GM18520 (cell line): Measurements from ENCODE around the gene SNAPC1.
A peak's percentile ranks its signal among the peaks of the same experiment; 100 is the strongest.

Experiments
- ATAC-seq: cut with Tn5 transposase; IDR thresholded peaks from one replicate; pipeline ENCODE4 v1.9.1; 2021; ENCODE audit not compliant: unreplicated experiment

Gene SNAPC1

DNA sequence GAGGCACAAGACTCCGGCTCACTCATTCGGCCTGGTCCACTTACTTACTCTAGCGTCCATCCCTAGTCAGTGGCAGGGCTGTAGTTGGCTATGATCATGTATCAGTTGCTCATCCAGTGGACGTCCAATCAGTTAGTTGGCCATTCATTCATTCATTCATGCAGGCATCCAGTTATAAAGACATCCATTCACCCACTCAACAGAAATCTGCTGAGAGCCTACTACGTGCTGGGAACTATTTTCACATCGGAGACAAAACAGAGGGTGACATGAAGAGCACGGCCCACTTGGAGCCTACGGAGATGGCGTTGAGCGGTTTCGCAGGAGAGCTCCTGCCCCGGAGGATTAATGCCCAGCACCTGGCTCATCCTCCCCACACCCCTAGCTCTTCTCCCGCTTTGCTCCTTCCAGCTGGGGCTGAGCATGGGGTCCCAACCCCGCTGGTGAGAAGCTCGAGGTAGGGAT is 49.7 kb downstream of the SNAPC1 start:
- no peak for ATAC-seq

DNA sequence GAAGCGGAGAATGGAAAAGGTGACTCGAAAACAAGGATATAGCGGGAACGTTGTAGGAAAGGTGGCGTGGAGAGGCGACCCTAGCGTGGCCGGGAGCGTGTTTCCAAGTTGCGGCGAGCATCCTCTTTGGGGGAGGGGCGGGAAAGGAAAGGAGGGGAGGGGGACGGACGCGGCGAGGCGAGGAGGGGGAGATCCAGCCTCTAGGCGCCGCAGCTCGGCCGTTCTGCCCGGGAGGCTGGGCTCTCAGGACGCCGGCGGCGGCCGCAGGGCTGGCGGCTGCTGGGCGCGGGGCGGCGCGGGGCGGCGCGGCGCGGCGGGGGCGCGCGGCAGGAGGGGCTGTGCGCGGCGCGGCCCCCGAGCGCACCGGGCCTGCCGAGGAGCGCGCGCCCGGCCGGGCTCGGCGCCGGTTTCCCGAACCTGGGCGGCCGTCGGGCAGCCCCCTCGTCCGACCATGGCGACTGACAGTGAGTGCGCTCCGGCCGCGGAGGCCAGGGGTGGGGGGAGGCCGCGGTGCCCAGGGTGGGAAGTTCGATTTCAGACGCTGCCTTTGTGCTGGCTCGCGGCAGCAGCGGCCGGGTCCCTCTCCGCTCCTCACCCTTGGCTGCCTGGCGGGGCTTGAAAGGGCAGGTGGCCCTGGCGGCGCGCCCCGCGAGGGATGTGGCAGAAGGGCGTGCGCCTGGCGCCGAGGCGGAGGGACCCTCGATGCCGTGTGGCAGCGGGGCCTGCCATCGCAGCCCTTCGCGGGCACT is 50.3 kb downstream of the SNAPC1 start, which contains the start of gene SYT16:
SYT16 (plus strand) TSS at position 357 of the 749 bp plus-strand sequence.
- no peak for ATAC-seq

DNA sequence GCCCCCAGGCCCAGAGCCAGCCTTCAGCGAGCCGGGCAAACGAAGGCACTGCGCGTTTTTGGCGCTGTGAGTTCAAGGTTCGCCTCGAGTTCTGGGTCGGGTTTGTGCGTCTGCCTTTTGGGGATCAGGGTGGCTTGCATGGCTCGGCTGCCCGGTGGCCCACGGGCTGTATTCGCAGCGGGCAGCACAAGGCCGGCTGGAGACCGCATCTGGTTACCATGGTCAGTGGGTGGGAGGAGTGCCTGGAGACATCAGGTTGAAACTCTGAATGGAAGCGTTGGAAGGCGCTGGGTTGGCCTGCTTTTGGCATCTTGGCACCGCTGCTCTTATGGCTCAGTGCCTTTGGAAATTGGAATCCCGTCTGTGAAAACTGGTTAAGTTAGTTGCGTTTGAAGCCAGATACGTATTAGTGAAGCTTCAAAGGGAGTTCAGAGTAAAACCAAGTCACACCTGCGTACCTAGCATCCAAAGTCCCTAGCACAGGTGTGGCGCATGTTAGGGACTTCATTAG is 50.9 kb downstream of the SNAPC1 start:
- ATAC-seq, result no peak

DNA sequence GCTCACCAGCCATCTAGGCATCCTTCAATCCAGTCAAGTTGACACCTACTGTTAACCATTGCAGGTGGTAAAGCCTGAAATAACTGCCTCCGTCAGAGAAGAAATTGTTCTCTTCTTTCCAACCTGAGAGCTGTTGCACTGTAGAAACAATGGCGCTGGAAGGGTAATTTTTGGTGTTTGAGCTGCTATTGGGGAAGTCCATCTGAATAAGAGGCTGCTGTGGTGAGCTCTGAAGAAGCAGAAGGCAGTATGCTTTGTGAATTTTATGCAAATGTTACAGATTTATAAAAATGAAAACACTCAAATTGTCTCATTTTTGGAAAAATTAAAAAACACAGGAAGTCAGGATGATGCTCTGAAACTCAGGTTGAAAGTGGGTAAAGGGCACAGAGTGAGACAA is 60.2 kb downstream of the SNAPC1 start:
- no peak for ATAC-seq

DNA sequence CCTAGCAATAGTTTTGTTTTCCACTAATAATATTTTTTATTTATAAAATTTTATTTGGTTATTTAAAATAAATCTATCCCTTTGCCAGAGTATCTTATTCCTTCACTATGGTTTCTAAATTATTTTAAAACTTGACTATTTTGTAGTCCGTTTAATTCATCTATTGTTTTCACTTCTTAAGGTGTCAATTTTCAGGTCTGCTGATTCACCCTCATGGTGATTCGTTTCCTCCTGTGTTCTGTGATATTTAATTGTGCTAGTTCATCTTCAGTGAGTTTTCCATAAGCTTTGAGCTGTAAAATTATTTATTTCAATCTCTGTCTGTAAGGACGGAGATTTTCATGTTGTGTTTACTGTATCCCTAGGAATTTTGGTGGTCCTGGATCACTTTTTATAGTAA is 70.6 kb downstream of the SNAPC1 start:
- no peak for ATAC-seq

DNA sequence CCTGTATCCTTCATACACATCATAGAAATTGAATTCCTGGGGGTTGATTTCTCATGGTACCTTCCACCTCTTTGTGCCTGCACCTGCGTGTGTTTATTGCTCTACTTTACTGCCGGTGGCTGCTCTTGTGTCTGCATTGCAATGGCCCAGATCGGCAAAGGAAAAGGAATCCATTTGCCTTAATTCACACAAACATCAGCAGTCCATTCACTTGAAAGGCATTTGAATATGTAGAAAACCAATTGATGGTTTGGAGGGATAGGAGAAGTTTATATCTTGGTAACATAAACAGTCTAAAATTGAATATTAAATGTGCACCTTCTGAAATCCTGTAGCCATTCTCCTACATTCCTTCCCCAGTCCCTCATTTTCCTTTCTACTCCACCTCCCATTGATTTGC is 74.0 kb downstream of the SNAPC1 start:
- ATAC-seq, result no peak

DNA sequence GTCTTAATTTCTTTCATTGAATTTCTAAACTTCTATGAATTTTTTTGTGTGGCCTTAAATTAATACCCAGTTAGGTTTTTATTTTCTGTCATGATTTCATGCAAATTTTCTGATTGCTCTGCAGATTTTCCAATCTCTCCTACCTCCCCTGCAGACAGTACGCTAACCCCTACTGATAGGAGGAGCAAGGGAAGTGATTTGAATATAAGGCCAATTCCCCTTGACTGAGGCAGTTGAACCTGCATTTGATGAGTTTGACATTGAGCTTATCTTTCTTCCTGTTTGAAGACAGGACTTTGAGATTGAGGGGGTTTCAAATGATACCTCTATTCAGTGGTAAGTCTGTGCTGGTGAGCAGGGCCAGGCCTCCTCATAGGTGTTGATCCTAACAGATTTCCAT is 74.6 kb downstream of the SNAPC1 start:
- ATAC-seq, result no peak

DNA sequence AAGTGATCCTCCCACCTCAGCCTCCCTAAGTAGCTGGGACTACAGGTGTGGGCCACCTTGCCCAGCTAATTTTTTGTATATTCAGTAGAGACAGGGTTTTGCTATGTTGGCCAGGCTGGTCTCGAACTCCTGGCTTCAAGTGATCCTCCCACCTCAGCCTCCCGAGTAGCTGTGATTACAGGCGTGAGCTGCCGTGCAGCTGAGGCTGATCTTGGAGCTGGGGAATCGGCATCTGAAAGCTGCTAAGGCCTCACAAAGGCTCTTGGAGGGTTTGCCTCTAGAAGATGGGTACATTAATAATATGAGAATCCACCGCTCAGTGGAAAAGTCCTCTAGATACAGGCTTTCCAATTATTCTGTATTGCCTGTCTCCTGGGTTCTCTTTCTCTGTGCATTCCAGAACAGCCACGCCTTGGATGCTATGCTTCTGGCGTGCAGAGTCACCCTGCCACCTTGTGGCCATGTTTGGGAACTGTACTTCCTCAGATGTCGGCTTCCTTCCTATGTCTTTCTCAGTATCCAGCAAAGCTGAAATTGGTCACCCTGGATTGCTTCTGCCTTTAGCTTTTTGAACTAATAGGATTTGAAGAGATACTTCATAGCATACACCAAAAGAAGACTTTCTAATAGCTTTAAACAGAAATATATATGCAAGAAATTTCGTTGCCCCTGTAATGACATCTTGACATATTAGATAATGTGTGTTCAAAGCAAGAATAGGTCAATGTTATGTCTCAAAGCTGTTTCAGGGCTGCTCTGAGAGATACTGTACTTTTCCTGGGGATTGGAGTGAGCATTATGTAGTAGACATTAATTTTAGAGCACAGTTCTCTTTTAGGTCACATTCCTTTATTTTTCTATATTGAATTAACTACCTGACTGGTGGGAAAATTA is 75.4 kb downstream of the SNAPC1 start:
- peak; percentile 76 for ATAC-seq

DNA sequence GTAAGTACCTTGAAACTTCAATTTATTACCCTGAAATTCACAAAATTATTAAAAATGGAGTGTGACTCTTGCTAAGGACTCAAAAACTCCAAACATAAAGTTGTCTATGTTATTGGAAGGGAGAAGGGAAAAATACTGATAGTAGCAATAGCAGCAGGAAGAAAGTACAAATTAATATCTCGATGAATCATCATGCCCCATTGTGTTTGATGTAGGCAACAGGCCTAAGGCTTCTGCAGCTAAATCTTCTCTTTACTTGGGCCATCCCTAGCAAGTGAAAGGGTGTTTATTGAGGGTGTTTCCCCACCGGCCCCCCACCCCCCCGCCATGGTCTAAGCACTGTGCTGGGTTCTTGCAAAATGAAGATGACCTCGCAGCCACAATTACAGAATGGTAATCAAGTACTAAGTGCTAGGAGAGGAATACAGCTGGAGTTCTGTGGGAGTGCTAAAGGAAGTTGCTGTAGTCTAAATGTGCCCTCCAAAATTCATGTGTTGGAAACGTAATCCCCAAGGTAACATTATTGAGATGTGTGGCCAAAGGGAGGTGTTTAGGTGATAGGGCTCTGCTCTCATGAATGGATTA is 76.5 kb downstream of the SNAPC1 start:
- ATAC-seq, result no peak

DNA sequence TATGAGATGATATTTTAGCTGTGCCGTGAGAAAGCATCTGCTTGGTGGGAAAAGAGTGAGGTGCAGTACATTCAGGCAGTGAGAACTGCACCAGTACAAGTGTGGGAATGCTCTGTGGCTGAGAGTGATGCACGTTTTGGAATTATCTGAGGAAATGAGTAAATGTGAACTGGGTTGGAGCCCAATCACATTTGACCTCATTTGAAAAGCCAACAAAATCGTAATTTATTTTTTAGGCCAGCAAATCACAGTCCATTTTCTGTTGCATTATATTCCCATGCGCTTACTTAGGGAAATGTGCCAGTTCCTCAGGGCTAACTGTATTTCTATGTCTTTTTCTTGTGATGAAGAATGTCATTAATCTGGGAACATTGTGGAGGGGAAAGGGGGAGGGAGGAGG is 77.3 kb downstream of the SNAPC1 start:
- ATAC-seq, result no peak

DNA sequence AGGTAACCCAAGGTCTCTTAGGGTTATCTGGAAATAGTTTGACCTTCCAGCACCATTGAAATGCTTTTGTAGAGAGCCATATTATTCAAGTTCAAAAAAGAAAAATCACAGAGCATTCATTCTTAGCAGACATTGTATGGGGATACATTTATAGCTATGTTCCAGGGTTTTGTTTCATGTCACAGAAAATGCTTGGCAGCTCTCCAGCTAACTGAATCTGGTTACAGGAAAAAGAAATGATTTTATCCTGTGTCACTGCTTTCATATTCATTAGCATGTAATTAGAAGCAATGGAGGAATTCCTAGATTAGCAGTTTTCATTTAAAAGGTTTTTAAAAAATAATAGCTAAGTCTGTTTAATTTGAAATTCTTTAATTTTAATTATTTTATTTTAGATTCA is 78.9 kb downstream of the SNAPC1 start:
- no peak for ATAC-seq
